Measurements from ENCODE around the gene SMG6.

DNA sequence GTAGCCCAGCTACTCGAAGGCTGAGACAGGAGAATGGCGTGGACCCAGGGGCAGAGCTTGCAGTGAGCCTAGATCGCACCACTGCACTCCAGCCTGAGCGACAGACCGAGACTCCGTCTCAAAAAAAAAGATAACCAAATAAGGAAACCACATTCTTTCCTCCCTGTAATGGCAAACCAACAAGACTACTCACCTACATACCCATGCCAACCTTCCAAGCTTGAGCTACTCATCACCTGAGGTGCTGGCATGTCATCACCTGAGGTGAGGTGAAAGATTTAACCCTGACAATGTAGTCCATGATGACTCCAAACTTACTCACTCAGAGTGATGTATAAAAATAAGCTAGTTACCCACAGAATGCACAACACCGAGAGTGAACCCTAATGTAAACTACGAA is 85.2 kb downstream of the SMG6 start:
- TF ChIP-seq CTCF (IDR thresholded peaks at IDR 0.05; ENCODE audit: low read depth, low read length) (no peak), MYC (IDR thresholded peaks at IDR 0.05; ENCODE audit: low read depth, low read length) (no peak), POLR2A (IDR thresholded peaks at IDR 0.05; ENCODE audit: extremely low read depth, insufficient read length) (no peak)
